ENCODE results near the gene RGMA.
"Not testable (repeated sequence)": the region's sequence is repeated elsewhere in the genome, so short reads cannot be mapped to it uniquely, and the experiment has no call there.

Gene RGMA

DNA sequence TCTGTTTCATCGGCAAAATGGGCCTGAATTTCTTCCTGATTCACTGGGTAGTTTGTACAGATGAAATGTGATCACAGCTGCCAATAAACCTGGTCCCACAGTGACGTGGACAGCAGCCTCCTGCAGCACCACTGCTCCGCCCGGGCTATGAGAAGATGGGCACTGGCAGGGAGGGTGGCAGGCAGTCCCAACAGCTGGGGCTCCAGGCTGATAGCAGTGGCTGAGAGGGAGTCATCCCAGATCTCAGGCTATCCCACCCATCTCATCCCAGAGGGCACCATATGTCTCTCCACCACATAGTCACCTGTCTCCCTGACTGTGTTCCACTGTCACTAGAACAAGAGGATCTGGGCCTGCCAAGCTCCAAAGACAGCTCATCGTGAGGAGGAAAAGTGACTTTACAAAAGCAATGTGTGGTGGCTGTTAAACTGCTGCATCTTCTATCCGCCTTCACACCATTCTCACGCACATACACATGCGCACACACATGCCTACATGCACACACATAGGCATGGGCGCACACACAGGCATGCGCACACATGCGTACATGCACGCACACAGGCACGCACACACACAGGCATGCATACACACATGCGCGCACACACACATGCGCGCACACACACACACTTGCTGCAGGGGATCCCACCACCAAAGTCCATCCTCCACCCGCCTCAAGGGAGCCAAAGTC, 46.2 kb downstream of the RGMA start:
- Histone ChIP-seq H3K4me3 (no peak overlapping the region), H3K4me1 (peaks cover 0 to 11% (median 2%) of the 10 kb centered on the region in 4 donors), H3K27ac (no peak overlapping the region), H3K27me3 (no peaks in the 10 kb centered on the region), H3K9me3 (peaks cover 0 to 13% (median 9%) of the 10 kb centered on the region in 3 donors), H3K36me3 (peaks cover 36 to 46% (median 45%) of the 10 kb centered on the region in 3 donors)
- peak in 1 of 2 donors; percentile 44 for DNase-seq
- TF ChIP-seq, protein P1, sequence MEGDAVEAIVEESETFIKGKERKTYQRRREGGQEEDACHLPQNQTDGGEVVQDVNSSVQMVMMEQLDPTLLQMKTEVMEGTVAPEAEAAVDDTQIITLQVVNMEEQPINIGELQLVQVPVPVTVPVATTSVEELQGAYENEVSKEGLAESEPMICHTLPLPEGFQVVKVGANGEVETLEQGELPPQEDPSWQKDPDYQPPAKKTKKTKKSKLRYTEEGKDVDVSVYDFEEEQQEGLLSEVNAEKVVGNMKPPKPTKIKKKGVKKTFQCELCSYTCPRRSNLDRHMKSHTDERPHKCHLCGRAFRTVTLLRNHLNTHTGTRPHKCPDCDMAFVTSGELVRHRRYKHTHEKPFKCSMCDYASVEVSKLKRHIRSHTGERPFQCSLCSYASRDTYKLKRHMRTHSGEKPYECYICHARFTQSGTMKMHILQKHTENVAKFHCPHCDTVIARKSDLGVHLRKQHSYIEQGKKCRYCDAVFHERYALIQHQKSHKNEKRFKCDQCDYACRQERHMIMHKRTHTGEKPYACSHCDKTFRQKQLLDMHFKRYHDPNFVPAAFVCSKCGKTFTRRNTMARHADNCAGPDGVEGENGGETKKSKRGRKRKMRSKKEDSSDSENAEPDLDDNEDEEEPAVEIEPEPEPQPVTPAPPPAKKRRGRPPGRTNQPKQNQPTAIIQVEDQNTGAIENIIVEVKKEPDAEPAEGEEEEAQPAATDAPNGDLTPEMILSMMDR (IDR thresholded peaks at IDR 0.05): no peak
- intact Hi-C loops (cut with DNase I; ENCODE audit: low total_unique reads): no loop called here

DNA sequence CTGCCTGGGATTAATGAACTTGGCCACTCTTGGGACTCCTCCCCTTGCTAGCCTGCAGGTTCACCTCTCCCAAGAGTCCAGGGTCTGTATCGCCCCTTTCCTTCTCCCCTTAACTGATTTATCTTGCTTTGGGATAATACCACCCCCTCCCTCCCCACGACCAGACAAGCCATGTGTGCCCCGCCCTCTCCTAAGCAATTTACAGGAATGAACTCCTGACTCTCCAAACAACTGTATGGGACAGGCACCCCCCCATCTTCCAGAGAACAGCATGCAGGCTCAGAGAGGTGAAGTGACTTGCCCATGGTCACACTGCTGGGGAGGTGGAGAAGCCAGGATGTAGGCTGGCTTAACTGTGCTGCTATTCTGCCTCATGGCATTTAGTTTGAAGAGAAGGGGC, 46.8 kb downstream of the RGMA start:
- no peak overlapping the region for H3K27ac ChIP-seq

DNA sequence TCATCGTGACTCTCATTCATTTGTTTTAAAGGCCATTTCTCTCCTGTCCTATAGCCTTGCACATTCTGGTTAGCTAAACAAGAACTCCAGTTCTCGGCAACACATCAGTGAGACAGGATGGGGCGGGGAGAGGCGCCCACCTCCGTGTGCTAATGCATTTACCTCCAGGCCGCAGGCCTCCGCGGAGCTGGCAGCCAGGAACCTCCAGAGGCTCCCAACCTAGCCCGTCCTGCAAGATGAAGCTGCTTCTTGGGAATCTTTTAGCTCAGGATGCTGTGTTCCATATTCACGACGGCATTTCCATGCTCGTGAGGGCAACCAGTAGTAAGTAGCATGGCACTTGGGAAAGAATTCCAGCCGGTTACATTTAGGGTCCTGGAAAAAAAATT, 47.9 kb downstream of the RGMA start:
- peaks cover 0 to 4% (median 3%) of the 10 kb centered on the region in 3 donors for H3K9me3 ChIP-seq
- H3K4me3 ChIP-seq: no peak overlapping the region
- H3K4me1 ChIP-seq: peaks cover 0 to 12% (median 5%) of the 10 kb centered on the region in 4 donors
- H3K36me3 ChIP-seq: peaks cover 22 to 29% (median 29%) of the 10 kb centered on the region in 3 donors
- no peak for DNase-seq
- no peaks in the 10 kb centered on the region for H3K27me3 ChIP-seq
- intact Hi-C loops (cut with DNase I; ENCODE audit: low total_unique reads): no loop called here
- H3K27ac ChIP-seq: no peak overlapping the region
- TF ChIP-seq, protein P1 (IDR thresholded peaks at IDR 0.05): no peak

More for the DNA sequence above, 46.8 kb downstream of the RGMA start:
- TF ChIP-seq, protein P1 (IDR thresholded peaks at IDR 0.05): no peak
- DNase-seq: peak in 1 of 2 donors; percentile 33
- H3K9me3 ChIP-seq: peaks cover 0 to 13% (median 9%) of the 10 kb centered on the region in 3 donors
- H3K36me3 ChIP-seq: peaks cover 33 to 40% (median 39%) of the 10 kb centered on the region in 3 donors
- H3K27me3 ChIP-seq: no peaks in the 10 kb centered on the region
- intact Hi-C loops (cut with DNase I; ENCODE audit: low total_unique reads): no loop called here
- H3K4me1 ChIP-seq: peaks cover 0 to 11% (median 4%) of the 10 kb centered on the region in 4 donors
- no peak overlapping the region for H3K4me3 ChIP-seq

DNA sequence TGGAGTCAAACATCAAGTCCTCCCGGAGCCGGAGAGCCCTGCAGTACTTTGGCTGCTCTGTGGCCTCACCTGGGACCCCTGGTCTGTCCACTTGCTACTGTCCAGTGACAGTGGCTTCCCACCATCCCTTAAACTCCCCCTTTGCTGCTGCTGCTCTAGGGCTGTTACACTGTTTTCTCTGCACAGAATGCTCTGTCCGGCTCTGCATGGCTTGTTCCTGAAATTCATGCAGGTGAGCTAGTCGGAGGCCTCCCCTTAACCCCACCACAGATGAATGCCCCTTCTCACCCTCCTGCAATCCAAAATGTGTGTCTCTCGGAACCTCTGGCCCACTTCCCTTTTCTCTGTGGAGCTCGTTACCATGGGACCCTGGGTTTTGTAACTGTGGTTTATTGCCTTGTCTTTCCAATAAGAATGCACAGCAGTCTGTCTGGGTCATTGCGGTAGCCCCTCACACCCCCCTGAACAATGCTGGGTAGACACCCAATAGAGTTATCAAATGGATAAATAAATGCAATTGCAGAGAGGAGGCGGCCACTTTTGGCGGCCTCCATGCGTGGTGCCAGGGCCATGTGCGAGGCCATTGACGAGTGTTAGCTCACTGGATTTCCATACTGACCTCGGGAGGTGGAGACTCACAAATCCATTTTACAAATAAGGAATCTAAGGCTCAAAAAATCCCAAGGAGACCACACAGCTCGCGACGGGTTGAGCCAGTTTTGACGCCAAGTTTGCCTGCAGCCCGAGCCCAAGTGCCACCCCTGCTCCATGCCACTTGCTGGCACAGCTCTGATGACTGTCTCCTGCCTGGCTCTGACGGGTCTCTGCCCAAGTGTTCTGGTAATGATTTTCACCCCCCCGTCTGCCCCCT, 48.5 kb downstream of the RGMA start:
- peaks cover 0 to 12% (median 5%) of the 10 kb centered on the region in 4 donors for H3K4me1 ChIP-seq
- H3K4me3 ChIP-seq: no peak overlapping the region
- peak in 1 of 2 donors; percentile 55 for DNase-seq
- intact Hi-C loops (cut with DNase I; ENCODE audit: low total_unique reads): no loop called here
- H3K27ac ChIP-seq: no peak overlapping the region
- TF ChIP-seq, protein P1 (IDR thresholded peaks at IDR 0.05): no peak
- H3K27me3 ChIP-seq: no peaks in the 10 kb centered on the region
- no peaks in the 10 kb centered on the region for H3K9me3 ChIP-seq
- H3K36me3 ChIP-seq: peaks cover 16 to 23% (median 22%) of the 10 kb centered on the region in 3 donors

DNA sequence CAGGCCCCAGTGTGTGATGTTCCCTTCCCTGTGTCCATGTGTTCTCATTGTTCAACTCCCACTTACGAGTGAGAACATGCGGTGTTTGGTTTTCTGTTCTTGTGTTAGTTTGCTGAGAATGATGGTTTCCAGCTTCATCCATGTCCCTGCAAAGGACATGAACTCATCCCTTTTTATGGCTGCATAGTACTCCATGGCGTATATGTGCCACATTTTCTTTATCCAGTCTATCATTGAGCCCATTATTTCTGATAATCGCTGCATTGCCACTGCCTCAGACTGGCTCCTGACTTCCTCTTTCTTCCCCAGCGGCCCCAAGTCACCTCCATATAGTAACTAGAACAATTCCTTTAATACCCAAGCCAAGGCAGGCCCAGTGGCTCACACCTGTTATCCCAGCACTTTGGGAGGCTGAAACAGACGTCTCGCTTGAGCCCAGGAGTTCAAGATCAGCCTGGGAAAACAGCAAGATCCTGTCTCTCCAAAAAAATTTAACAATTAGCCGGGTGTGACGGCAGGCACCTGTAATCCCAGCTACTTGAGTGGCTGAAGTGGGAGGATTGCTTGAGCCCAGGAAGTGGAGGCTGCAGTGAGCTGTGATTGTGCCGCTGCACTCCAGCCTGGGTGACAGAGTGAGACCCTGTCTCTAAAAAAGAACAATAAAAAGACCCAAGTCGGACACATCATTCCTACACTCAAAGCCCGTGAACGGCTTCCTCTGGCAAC, 49.3 kb downstream of the RGMA start:
- peaks cover 8 to 15% (median 14%) of the 10 kb centered on the region in 3 donors for H3K36me3 ChIP-seq
- H3K4me1 ChIP-seq: peaks cover 0 to 12% (median 5%) of the 10 kb centered on the region in 4 donors
- intact Hi-C loops (cut with DNase I; ENCODE audit: low total_unique reads): loop anchor here (10.0 kb wide), 1 partner anchor 1285 kb away; no protein-coding TSS in a partner anchor
- H3K27ac ChIP-seq, H3K4me3 ChIP-seq, H3K9me3 ChIP-seq, H3K27me3 ChIP-seq: not testable (repeated sequence)
- peak in 1 of 2 donors; percentile 25 for DNase-seq
